HepG2 (cell line): ENCODE data around the gene IGIP. TPM values are rescaled to one million over a fixed set of nuclear protein-coding genes. Genes with fewer than 3 reads are reported as not detected.
A peak's percentile ranks its signal among the peaks of the same experiment; 100 is the strongest.

ENCODE experiments used
- DBP ChIP-seq: sonication (generic); formaldehyde crosslinking; IDR thresholded peaks from 2 replicates; pipeline ENCODE4 v1.4.0; 2020; ENCODE audit warnings: missing genetic modification reagents; ENCODE audit errors: not compliant biosample characterization
- DMAP1 ChIP-seq: IDR thresholded peaks from 2 replicates; pipeline ENCODE4 v1.6.1; 2016
- GATAD2A ChIP-seq: IDR thresholded peaks from 2 replicates; pipeline ENCODE4 v1.6.1; 2016
- HMGXB3 ChIP-seq: sonication (generic); formaldehyde crosslinking; IDR thresholded peaks from 2 replicates; pipeline ENCODE4 v1.4.0; 2020; ENCODE audit warnings: missing genetic modification reagents, borderline replicate concordance
- HNRNPUL1 ChIP-seq: fragments of 200-400 bp; formaldehyde crosslinking; IDR thresholded peaks from 2 replicates; pipeline ENCODE4 v1.6.1; 2017; ENCODE audit warnings: low read depth, mild to moderate bottlenecking, low read length, moderate library complexity
- JUND ChIP-seq: sonication (generic); formaldehyde crosslinking; IDR thresholded peaks from 2 replicates; pipeline ENCODE4 v1.8.0; 2022; ENCODE audit warnings: mild to moderate bottlenecking, missing genetic modification reagents
- NFIB ChIP-seq: sonication (generic); formaldehyde crosslinking; IDR thresholded peaks from 2 replicates; pipeline ENCODE4 v1.9.0; 2021; ENCODE audit warnings: missing genetic modification reagents, mild to moderate bottlenecking, borderline replicate concordance
- PRDM15 ChIP-seq: sonication (generic); formaldehyde crosslinking; IDR thresholded peaks from 2 replicates; pipeline ENCODE4 v1.4.0; 2020; ENCODE audit warnings: missing genetic modification reagents
- RFXAP ChIP-seq: sonication (generic); formaldehyde crosslinking; IDR thresholded peaks from 2 replicates; pipeline ENCODE4 v1.4.0; 2020; ENCODE audit warnings: missing genetic modification reagents, borderline replicate concordance
- SMARCE1 ChIP-seq: fragments of 450-650 bp; IDR thresholded peaks from 2 replicates; pipeline ENCODE4 v1.6.1; 2017; ENCODE audit warnings: borderline replicate concordance
- SOX5 ChIP-seq: IDR thresholded peaks from 2 replicates; pipeline ENCODE4 v1.6.1; 2016; ENCODE audit warnings: borderline replicate concordance
- THAP11 ChIP-seq: IDR thresholded peaks from 2 replicates; pipeline ENCODE4 v1.6.1; 2016; ENCODE audit warnings: missing biosample characterization, missing genetic modification reagents
- ZBTB10 ChIP-seq: sonication (generic); formaldehyde crosslinking; IDR thresholded peaks from 2 replicates; pipeline ENCODE4 v1.4.0; 2020; ENCODE audit warnings: missing genetic modification reagents, borderline replicate concordance
- ZC3H4 ChIP-seq: sonication (generic); formaldehyde crosslinking; IDR thresholded peaks from 2 replicates; pipeline ENCODE4 v1.4.0; 2020; ENCODE audit warnings: missing genetic modification reagents, borderline replicate concordance
- ZNF605 ChIP-seq: sonication (generic); formaldehyde crosslinking; IDR thresholded peaks from 2 replicates; pipeline ENCODE4 v1.8.0; 2022; ENCODE audit warnings: mild to moderate bottlenecking, missing genetic modification reagents
- polyA plus RNA-seq, 8 experiments: library from polyadenylated mRNA; depleted of rRNA in 3 of 8; stranded (reverse) in 7 of 8; unstranded in 1 of 8; fragments of >200 nt; fragmentation: Illumina TruSeq in 4 of 8; extraction: Trizol in 4 of 8; gene quantifications; 2 replicates each; pipeline versions ENCODE4 v1.2.1 to v1.2.3, GENCODE V29; 2011 to 2016; ENCODE audit warnings: low read depth in 4 of 8, missing spikeins in 1 of 8, mixed read lengths in 1 of 8; ENCODE audit not compliant: insufficient read depth in 1 of 8
- total RNA-seq, 5 experiments: library from RNA; depleted of rRNA; stranded (reverse); fragments of >200 nt; fragmentation: Illumina TruSeq; extraction: Trizol; gene quantifications; 2 replicates each; pipeline ENCODE4 v1.2.3, GENCODE V29; 2016; ENCODE audit warnings: low read depth in 1 of 5
- TF ChIP-seq, protein P1 (sequence below): fragments of 450-650 bp; IDR thresholded peaks from 2 replicates; pipeline ENCODE4 v1.6.1; 2016

IGIP gene
- total and polyA plus RNA-seq, 2 of the 13 experiments (the other 11 are each of a cell fraction or from before 2014, with no cell fraction given) = 1.7 to 2.1 TPM

- TF ChIP-seq JUND (no peak), SMARCE1 (no peak), GATAD2A (CRISPR knock-in tag) (peak; percentile 53), THAP11 (peak; percentile 83), PRDM15 (CRISPR knock-in tag) (no peak), SOX5 (peak; percentile 29; the same call in 1 of the 2 replicates), ZNF605 (peak; percentile 91), NFIB (CRISPR knock-in tag) (no peak), HMGXB3 (CRISPR knock-in tag) (peak; percentile 34; the same call in 1 of the 2 replicates), DBP (CRISPR knock-in tag) (no peak), DMAP1 (CRISPR knock-in tag) (peak; percentile 86), HNRNPUL1 (peak; percentile 42; the same call in 1 of the 2 replicates), RFXAP (peak; percentile 86), ZC3H4 (CRISPR knock-in tag) (no peak), ZBTB10 (CRISPR knock-in tag) (peak; percentile 78)
- TF ChIP-seq, protein P1, sequence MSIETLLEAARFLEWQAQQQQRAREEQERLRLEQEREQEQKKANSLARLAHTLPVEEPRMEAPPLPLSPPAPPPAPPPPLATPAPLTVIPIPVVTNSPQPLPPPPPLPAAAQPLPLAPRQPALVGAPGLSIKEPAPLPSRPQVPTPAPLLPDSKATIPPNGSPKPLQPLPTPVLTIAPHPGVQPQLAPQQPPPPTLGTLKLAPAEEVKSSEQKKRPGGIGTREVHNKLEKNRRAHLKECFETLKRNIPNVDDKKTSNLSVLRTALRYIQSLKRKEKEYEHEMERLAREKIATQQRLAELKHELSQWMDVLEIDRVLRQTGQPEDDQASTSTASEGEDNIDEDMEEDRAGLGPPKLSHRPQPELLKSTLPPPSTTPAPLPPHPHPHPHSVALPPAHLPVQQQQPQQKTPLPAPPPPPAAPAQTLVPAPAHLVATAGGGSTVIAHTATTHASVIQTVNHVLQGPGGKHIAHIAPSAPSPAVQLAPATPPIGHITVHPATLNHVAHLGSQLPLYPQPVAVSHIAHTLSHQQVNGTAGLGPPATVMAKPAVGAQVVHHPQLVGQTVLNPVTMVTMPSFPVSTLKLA = no peak
Measured at GRCh38 chr5:140107312-140108092, 18.2 kb upstream of the IGIP start (continued).
